Measurements from ENCODE around the gene MID2. TPM values are rescaled to one million over a fixed set of nuclear protein-coding genes. Genes with fewer than 3 reads are reported as not detected.

Gene MID2
- total and polyA plus RNA-seq, 8 donors, result 0.58 to 162 (median 10.0) TPM

- intact Hi-C loops (cut with DNase I; ENCODE audit: low total_unique reads), result no loop called here
Observed at GRCh38 chrX:107826238-107827029, 768 bp downstream of the MID2 start.

GRCh38 chrX:107827030-107827831 lies 1.6 kb downstream of the MID2 start:
- Histone ChIP-seq H3K27ac (peak overlapping the region; percentile 83 to 93 (median 92)), H3K4me1 (peaks cover 0 to 18% (median 5%) of the 10 kb centered on the region in 4 donors), H3K4me3 (peak overlapping the region; percentile 51 to 56 (median 52)), H3K27me3 (peaks cover 0 to 4% (median 0%) of the 10 kb centered on the region in 3 donors), H3K36me3 (no peaks in the 10 kb centered on the region), H3K9me3 (no peaks in the 10 kb centered on the region)
- no peak for TF ChIP-seq POLR2A (IDR thresholded peaks at IDR 0.05)
- peak in 1 of 3 donors; percentile 4 for TF ChIP-seq POLR2AphosphoS5 (IDR thresholded peaks at IDR 0.05)
- 8 to 35% (median 19%) methylated on average over 13 of the region's 13 CpGs for WGBS, 5 donors
- DNase-seq, result peak in 1 of 2 donors; percentile 19
- intact Hi-C loops (cut with DNase I; ENCODE audit: low total_unique reads), result no loop called here

More at GRCh38 chrX:107826238-107827029, 768 bp downstream of the MID2 start:
- peaks cover 0 to 4% (median 0%) of the 10 kb centered on the region in 3 donors for H3K27me3 ChIP-seq
- no peaks in the 10 kb centered on the region for H3K9me3 ChIP-seq
- peak; percentile 34 to 68 for DNase-seq
- peak overlapping the region; percentile 83 to 93 (median 92) for H3K27ac ChIP-seq
- TF ChIP-seq POLR2AphosphoS5 (IDR thresholded peaks at IDR 0.05), result no peak
- TF ChIP-seq CTCF (IDR thresholded peaks at IDR 0.05), result no peak
- TF ChIP-seq POLR2A (IDR thresholded peaks at IDR 0.05), result no peak
- TF ChIP-seq EP300 (IDR thresholded peaks at IDR 0.05), result no peak
- H3K36me3 ChIP-seq, result no peaks in the 10 kb centered on the region
- peak overlapping the region; percentile 51 to 56 (median 52) for H3K4me3 ChIP-seq
- WGBS, 5 donors, result 1 to 51% (median 20%) methylated on average over 23 to 100 of the region's 100 CpGs; no CpG with 5 or more reads in 1 of the 5 donors
- H3K4me1 ChIP-seq, result peaks cover 0 to 18% (median 5%) of the 10 kb centered on the region in 4 donors

GRCh38 chrX:107827852-107828251 lies 2.2 kb downstream of the MID2 start:
- Histone ChIP-seq H3K27me3 (peaks cover 0 to 4% (median 0%) of the 10 kb centered on the region in 3 donors), H3K4me3 (peak overlapping the region in 1 of 4 donors; percentile 51), H3K36me3 (no peaks in the 10 kb centered on the region), H3K4me1 (peaks cover 0 to 18% (median 5%) of the 10 kb centered on the region in 4 donors), H3K9me3 (no peaks in the 10 kb centered on the region), H3K27ac (peak overlapping the region in 2 of 5 donors; percentile 92 to 93)
- TF ChIP-seq EP300 (IDR thresholded peaks at IDR 0.05) (no peak), CTCF (IDR thresholded peaks at IDR 0.05) (no peak), POLR2AphosphoS5 (IDR thresholded peaks at IDR 0.05) (no peak), POLR2A (IDR thresholded peaks at IDR 0.05) (no peak)
- DNase-seq, result no peak
- 48 to 65% (median 62%) methylated on average over 4 of the region's 4 CpGs for WGBS, 5 donors
- intact Hi-C loops (cut with DNase I; ENCODE audit: low total_unique reads), result no loop called here

GRCh38 chrX:107829878-107830277 lies 4.2 kb downstream of the MID2 start:
- WGBS, 5 donors, result 48 to 78% (median 71%) methylated on average over 1 of the region's 1 CpG
- H3K9me3 ChIP-seq, result no peaks in the 10 kb centered on the region
- no peak overlapping the region for H3K27ac ChIP-seq
- H3K36me3 ChIP-seq, result no peaks in the 10 kb centered on the region
- TF ChIP-seq POLR2AphosphoS5 (IDR thresholded peaks at IDR 0.05) (no peak), CTCF (IDR thresholded peaks at IDR 0.05) (no peak), POLR2A (IDR thresholded peaks at IDR 0.05) (no peak), EP300 (IDR thresholded peaks at IDR 0.05) (no peak)
- DNase-seq, result no peak
- no peak overlapping the region for H3K4me3 ChIP-seq
- H3K27me3 ChIP-seq, result peaks cover 0 to 4% (median 0%) of the 10 kb centered on the region in 3 donors
- H3K4me1 ChIP-seq, result peaks cover 0 to 18% (median 5%) of the 10 kb centered on the region in 4 donors
- intact Hi-C loops (cut with DNase I; ENCODE audit: low total_unique reads), result no loop called here
